Mesendoderm (in vitro differentiated cells): Measurements from ENCODE around the gene PRKAB1.

Experiments
- DNase-seq: peaks from one replicate; pipeline ENCODE4 v3.0.0; 2013
- H2AK5ac ChIP-seq: 2 replicates; pipeline ENCODE4 v1.6.1; 2013; ENCODE audit warnings: low read length, inconsistent platforms
- H2BK120ac ChIP-seq: 2 replicates; pipeline ENCODE4 v1.6.1; 2013; ENCODE audit warnings: low read depth, mild to moderate bottlenecking, low read length, moderate library complexity, mixed read lengths
- H2BK15ac ChIP-seq: replicated peaks from 2 replicates; pipeline ENCODE4 v1.6.1; 2013; ENCODE audit warnings: low read depth, mild to moderate bottlenecking, moderate library complexity
- H2BK5ac ChIP-seq: 2 replicates; pipeline ENCODE4 v1.6.1; 2013; ENCODE audit warnings: low read length, inconsistent platforms
- H3K18ac ChIP-seq: 2 replicates; pipeline ENCODE4 v1.6.1; 2013; ENCODE audit warnings: mild to moderate bottlenecking, low read length, mixed read lengths
- H3K23ac ChIP-seq: one replicate; pipeline ENCODE4 v1.6.1; 2013; ENCODE audit warnings: low read length
- H3K27ac ChIP-seq: 2 replicates; pipeline ENCODE4 v1.5.1; 2013; ENCODE audit warnings: low read depth, mild to moderate bottlenecking, inconsistent platforms, low read length, moderate library complexity
- H3K27me3 ChIP-seq: 2 replicates; pipeline ENCODE4 v1.6.1; 2013; ENCODE audit warnings: low read length, control low read depth, mild to moderate bottlenecking, inconsistent platforms; ENCODE audit not compliant: insufficient read depth, poor library complexity
- H3K36me3 ChIP-seq: 2 replicates; pipeline ENCODE4 v1.6.1; 2013; ENCODE audit warnings: low read length, inconsistent platforms; ENCODE audit not compliant: control insufficient read depth, insufficient read depth
- H3K4ac ChIP-seq: one replicate; pipeline ENCODE4 v1.6.1; 2013; ENCODE audit warnings: low read depth, mild to moderate bottlenecking, low read length, moderate library complexity
- H3K4me1 ChIP-seq: 2 replicates; pipeline ENCODE4 v1.6.1; 2013; ENCODE audit warnings: low read depth, low read length, inconsistent platforms; ENCODE audit not compliant: control insufficient read depth
- H3K4me2 ChIP-seq: 2 replicates; pipeline ENCODE4 v1.6.1; 2013; ENCODE audit warnings: low read length
- H3K4me3 ChIP-seq: 2 replicates; pipeline ENCODE4 v1.5.1; 2013; ENCODE audit warnings: mild to moderate bottlenecking, low read length
- H3K56ac ChIP-seq: one replicate; pipeline ENCODE4 v1.6.1; 2013; ENCODE audit warnings: low read length
- H3K79me1 ChIP-seq: 2 replicates; pipeline ENCODE4 v1.6.1; 2013; ENCODE audit warnings: low read length, inconsistent platforms
- H3K79me2 ChIP-seq: 2 replicates; pipeline ENCODE4 v1.6.1; 2013; ENCODE audit warnings: mild to moderate bottlenecking, low read length; ENCODE audit not compliant: control insufficient read depth, insufficient read depth
- H3K9ac ChIP-seq: 2 replicates; pipeline ENCODE4 v1.6.1; 2013; ENCODE audit warnings: low read length, inconsistent platforms
- H4K5ac ChIP-seq: one replicate; pipeline ENCODE4 v1.6.1; 2013; ENCODE audit warnings: low read length
- H4K8ac ChIP-seq: one replicate; pipeline ENCODE4 v1.6.1; 2013; ENCODE audit warnings: low read depth, mild to moderate bottlenecking, control low read depth, low read length, moderate library complexity
- WGBS: extraction: QIAGEN DNeasy Blood & Tissue Kit; methylation state at CpG from one replicate; pipeline ENCODE4 v1.1.7; 2013; ENCODE audit warnings: low lambda C conversion rate, missing lambda C conversion rate; ENCODE audit not compliant: insufficient coverage; ENCODE audit errors: extremely low coverage; 5-methylcytosine and 5-hydroxymethylcytosine counted together

The PRKAB1 gene

GRCh38 chr12:119710965-119711551 lies 43.1 kb downstream of the PRKAB1 start:
- H3K36me3 ChIP-seq = peaks cover 6% of the 10 kb centered on the region

DNA sequence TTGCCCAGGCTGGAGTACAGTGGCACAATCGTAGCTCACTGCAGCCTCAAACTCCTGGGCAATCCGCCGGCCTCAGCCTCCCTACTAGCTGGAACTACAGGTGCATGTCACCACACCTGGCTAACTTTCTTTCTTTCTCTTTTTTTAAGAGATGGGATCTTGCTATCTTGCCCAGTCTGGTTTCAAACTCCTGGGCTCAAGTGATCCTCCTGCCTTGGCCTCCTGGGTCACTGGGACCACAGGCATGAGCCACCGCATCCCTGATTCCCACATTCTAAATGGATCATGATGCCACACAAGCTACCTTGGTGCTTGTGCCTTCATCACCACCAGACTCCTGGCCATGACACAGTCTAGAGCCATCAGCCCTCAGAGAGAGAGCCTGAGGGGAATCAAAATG lies 43.8 kb downstream of the PRKAB1 start:
- H3K4me3 ChIP-seq = no peak overlapping the region
- H3K23ac ChIP-seq = no peak overlapping the region
- H3K36me3 ChIP-seq = peaks cover 6% of the 10 kb centered on the region
- H3K56ac ChIP-seq = no peak overlapping the region
- no peaks in the 10 kb centered on the region for H3K4me1 ChIP-seq
- H4K5ac ChIP-seq = no peak overlapping the region
- H3K79me2 ChIP-seq = no peaks in the 10 kb centered on the region
- no peak overlapping the region for H3K27ac ChIP-seq
- no peak overlapping the region for H2AK5ac ChIP-seq
- H3K27me3 ChIP-seq = no peaks in the 10 kb centered on the region
- H4K8ac ChIP-seq = no peak overlapping the region
- H2BK120ac ChIP-seq = no peak overlapping the region
- H2BK5ac ChIP-seq = no peak overlapping the region
- DNase-seq = no peak
- H3K4ac ChIP-seq = no peak overlapping the region
- no peak overlapping the region for H3K18ac ChIP-seq
- H3K79me1 ChIP-seq = no peaks in the 10 kb centered on the region
- no peak overlapping the region for H2BK15ac ChIP-seq
- no peak overlapping the region for H3K9ac ChIP-seq
- H3K4me2 ChIP-seq = no peak overlapping the region
- no CpG with 5 or more reads among the region's 4 CpGs for WGBS

More at GRCh38 chr12:119710965-119711551, 43.1 kb downstream of the PRKAB1 start:
- Histone ChIP-seq H4K5ac (no peak overlapping the region), H3K9ac (no peak overlapping the region), H3K27me3 (no peaks in the 10 kb centered on the region), H2BK5ac (no peak overlapping the region), H4K8ac (no peak overlapping the region), H3K4me1 (no peaks in the 10 kb centered on the region), H3K4me2 (no peak overlapping the region), H2BK15ac (no peak overlapping the region), H3K27ac (no peak overlapping the region), H3K79me1 (no peaks in the 10 kb centered on the region), H3K56ac (no peak overlapping the region), H3K23ac (no peak overlapping the region), H3K4ac (no peak overlapping the region), H3K79me2 (no peaks in the 10 kb centered on the region), H3K4me3 (no peak overlapping the region), H2AK5ac (no peak overlapping the region), H3K18ac (no peak overlapping the region), H2BK120ac (no peak overlapping the region)
- DNase-seq = no peak
- WGBS = no CpG with 5 or more reads among the region's 15 CpGs

DNA sequence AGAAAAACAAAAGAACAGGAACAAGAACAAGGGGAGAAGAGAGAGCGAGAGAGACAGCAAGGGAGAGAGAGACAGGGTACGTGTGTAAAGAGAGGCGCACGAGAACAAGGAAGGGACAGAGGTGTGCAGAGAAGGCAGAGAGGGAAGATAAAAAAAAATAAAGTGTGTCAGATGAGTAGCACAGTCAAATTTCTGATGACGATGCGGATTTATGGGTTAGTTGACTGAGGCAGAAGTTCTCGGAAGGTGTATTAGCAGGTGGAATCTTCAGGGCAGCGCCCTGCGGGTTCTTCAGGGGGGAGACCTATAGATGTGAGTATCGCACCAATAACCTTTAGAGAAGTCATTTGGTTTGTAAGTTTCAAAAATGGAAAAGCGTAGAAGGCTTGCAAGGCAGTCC lies 44.8 kb downstream of the PRKAB1 start:
- no peaks in the 10 kb centered on the region for H3K27me3 ChIP-seq
- H3K23ac ChIP-seq = no peak overlapping the region
- H3K4me1 ChIP-seq = no peaks in the 10 kb centered on the region
- H3K79me1 ChIP-seq = no peaks in the 10 kb centered on the region
- H2BK120ac ChIP-seq = no peak overlapping the region
- H3K27ac ChIP-seq = no peak overlapping the region
- no peaks in the 10 kb centered on the region for H3K79me2 ChIP-seq
- DNase-seq = no peak
- H3K4ac ChIP-seq = no peak overlapping the region
- no peak overlapping the region for H3K4me2 ChIP-seq
- H2BK15ac ChIP-seq = no peak overlapping the region
- H3K56ac ChIP-seq = no peak overlapping the region
- no peak overlapping the region for H3K18ac ChIP-seq
- H3K9ac ChIP-seq = no peak overlapping the region
- WGBS = no CpG with 5 or more reads among the region's 11 CpGs
- H2AK5ac ChIP-seq = no peak overlapping the region
- H2BK5ac ChIP-seq = no peak overlapping the region
- no peak overlapping the region for H4K8ac ChIP-seq
- H4K5ac ChIP-seq = no peak overlapping the region
- no peak overlapping the region for H3K4me3 ChIP-seq
- peaks cover 6% of the 10 kb centered on the region for H3K36me3 ChIP-seq

DNA sequence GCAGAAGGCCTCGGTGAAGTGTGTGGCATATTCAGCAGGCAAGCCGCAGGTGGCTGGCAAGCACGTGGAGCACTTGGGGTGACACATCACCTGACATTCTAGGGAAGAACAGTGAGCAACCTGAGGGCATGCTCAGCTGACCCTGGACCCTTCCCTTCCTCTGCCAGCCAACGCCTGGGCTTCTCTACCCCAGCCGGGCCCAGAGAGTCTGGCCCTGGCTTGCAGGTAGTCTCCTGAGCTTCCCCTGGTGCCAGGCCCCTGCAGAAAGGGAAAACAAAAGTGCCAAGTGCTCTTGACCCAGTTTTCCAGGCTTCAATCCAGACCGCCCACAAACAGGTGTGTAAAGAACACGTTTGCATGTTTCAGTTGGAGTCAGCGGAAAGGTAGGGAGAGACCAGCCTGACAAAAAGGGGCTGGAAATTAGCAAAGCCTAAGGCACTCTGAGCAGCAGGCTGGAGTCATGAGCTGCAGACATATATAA lies 45.7 kb downstream of the PRKAB1 start:
- Histone ChIP-seq H3K4me1 (no peaks in the 10 kb centered on the region), H3K36me3 (peaks cover 9% of the 10 kb centered on the region), H2BK120ac (no peak overlapping the region), H3K27ac (no peak overlapping the region), H2BK5ac (no peak overlapping the region), H3K23ac (no peak overlapping the region), H3K18ac (no peak overlapping the region), H3K4ac (no peak overlapping the region), H3K4me2 (no peak overlapping the region), H3K4me3 (no peak overlapping the region), H4K8ac (no peak overlapping the region), H3K56ac (no peak overlapping the region), H3K9ac (no peak overlapping the region), H4K5ac (no peak overlapping the region), H2BK15ac (no peak overlapping the region), H3K79me1 (no peaks in the 10 kb centered on the region), H3K79me2 (no peaks in the 10 kb centered on the region), H2AK5ac (no peak overlapping the region), H3K27me3 (no peaks in the 10 kb centered on the region)
- DNase-seq = no peak
- WGBS = no CpG with 5 or more reads among the region's 8 CpGs

DNA sequence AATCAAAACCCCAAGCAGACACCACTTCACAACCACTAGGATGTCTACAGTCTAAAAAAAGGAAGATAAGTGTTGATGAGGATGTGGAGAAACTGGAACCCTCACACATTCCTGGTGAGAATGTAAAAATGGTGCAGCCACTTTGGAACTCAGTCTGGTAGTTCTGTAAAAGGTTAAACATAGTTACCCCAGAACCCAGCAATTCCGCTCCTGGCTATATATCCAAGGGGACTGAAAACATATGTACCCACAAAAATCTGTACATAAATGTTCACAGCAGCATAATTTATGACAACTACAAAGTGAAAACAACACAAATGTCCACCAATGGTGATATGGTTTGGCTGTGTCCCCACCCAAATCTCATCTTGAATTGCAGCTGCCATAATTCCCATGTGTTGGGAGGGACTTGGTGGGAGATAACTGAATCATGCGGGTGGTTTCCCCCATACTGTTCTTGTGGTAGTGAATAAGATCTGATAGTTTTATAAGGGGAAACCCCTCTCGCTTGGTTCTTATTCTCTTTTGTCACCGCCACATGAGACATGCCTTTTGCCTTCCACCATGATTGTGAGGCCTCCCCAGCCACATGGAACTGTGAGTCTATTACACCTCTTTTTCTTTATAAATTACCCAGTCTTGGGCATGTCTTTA lies 46.8 kb downstream of the PRKAB1 start:
- no CpG with 5 or more reads among the region's 4 CpGs for WGBS
- H3K4me2 ChIP-seq = no peak overlapping the region
- no peaks in the 10 kb centered on the region for H3K79me2 ChIP-seq

GRCh38 chr12:119715268-119715620 lies 47.3 kb downstream of the PRKAB1 start:
- H3K56ac ChIP-seq = no peak overlapping the region
- no peak for DNase-seq
- no peak overlapping the region for H4K8ac ChIP-seq
- H2AK5ac ChIP-seq = no peak overlapping the region
- no peak overlapping the region for H3K4me2 ChIP-seq
- peaks cover 10% of the 10 kb centered on the region for H3K36me3 ChIP-seq
- H3K79me2 ChIP-seq = no peaks in the 10 kb centered on the region
- no peak overlapping the region for H4K5ac ChIP-seq
- no peak overlapping the region for H2BK5ac ChIP-seq
- no peak overlapping the region for H3K4me3 ChIP-seq
- no peak overlapping the region for H3K18ac ChIP-seq
- no peak overlapping the region for H2BK120ac ChIP-seq
- H3K27ac ChIP-seq = no peak overlapping the region
- H3K9ac ChIP-seq = no peak overlapping the region
- WGBS = no CpG with 5 or more reads among the region's 3 CpGs
- H3K23ac ChIP-seq = no peak overlapping the region
- no peaks in the 10 kb centered on the region for H3K79me1 ChIP-seq
- H3K4me1 ChIP-seq = no peaks in the 10 kb centered on the region
- H3K27me3 ChIP-seq = no peaks in the 10 kb centered on the region
- H3K4ac ChIP-seq = no peak overlapping the region
- no peak overlapping the region for H2BK15ac ChIP-seq

More for the DNA sequence above, 46.8 kb downstream of the PRKAB1 start:
- DNase-seq = no peak
- Histone ChIP-seq H3K27ac (no peak overlapping the region), H3K4ac (no peak overlapping the region), H2BK15ac (no peak overlapping the region), H3K18ac (no peak overlapping the region), H2AK5ac (no peak overlapping the region), H3K23ac (no peak overlapping the region), H3K9ac (no peak overlapping the region), H3K56ac (no peak overlapping the region), H3K4me1 (no peaks in the 10 kb centered on the region), H3K79me1 (no peaks in the 10 kb centered on the region), H4K8ac (no peak overlapping the region), H2BK120ac (no peak overlapping the region), H3K27me3 (no peaks in the 10 kb centered on the region), H2BK5ac (no peak overlapping the region), H4K5ac (no peak overlapping the region), H3K36me3 (peaks cover 10% of the 10 kb centered on the region), H3K4me3 (no peak overlapping the region)
